OCI-LY7 (cell line): ENCODE results near the gene MCCD1.

ENCODE experiments used
- CTCF ChIP-seq: fragments of 200-600 bp; sonication (generic); conservative IDR thresholded peaks from 2 replicates; pipeline ENCODE4 v1.5.1; 2014; ENCODE audit warnings: mild to moderate bottlenecking, antibody characterized with exemption, low read length, moderate library complexity, mixed read lengths
- EZH2phosphoT487 ChIP-seq: fragments of 200-600 bp; sonication (generic); IDR thresholded peaks from 2 replicates; pipeline ENCODE4 v1.6.1; 2018; ENCODE audit warnings: low read depth, borderline replicate concordance, mild to moderate bottlenecking, mixed run types, antibody characterized with exemption, low read length, moderate library complexity, mixed read lengths

GRCh38 chr6:31529329-31530150 is 778 bp downstream of the MCCD1 start:
- TF ChIP-seq CTCF (no peak), EZH2phosphoT487 (no peak)
